Transverse colon (tissue), 4 donors: ENCODE results near the gene SLC51A. TPM values are rescaled to one million over a fixed set of nuclear protein-coding genes. Genes with fewer than 3 reads are reported as not detected.

Experiments
- DNase-seq: peaks from one replicate; pipeline ENCODE4 v3.0.0-alpha.2; 2019
- H3K27ac ChIP-seq, 4 donors: fragments of 200-600 bp; sonication (generic); 2 replicates each; pipeline ENCODE4 v1.5.1; 2016 to 2018; ENCODE audit warnings: inconsistent platforms in 4 of 4
- H3K27me3 ChIP-seq: fragments of 200-600 bp; sonication (generic); 2 replicates; pipeline ENCODE4 v1.5.1; 2017; ENCODE audit warnings: inconsistent platforms
- H3K36me3 ChIP-seq, 4 donors: fragments of 200-600 bp; sonication (generic); 2 replicates each; pipeline ENCODE4 v1.5.1; 2017 to 2019; ENCODE audit warnings: inconsistent platforms in 4 of 4
- H3K4me1 ChIP-seq, 4 donors: fragments of 200-600 bp; sonication (generic); 2 replicates each; pipeline ENCODE4 v1.5.1; 2017 to 2020; ENCODE audit warnings: inconsistent platforms in 4 of 4
- H3K4me3 ChIP-seq, 4 donors: fragments of 200-600 bp; sonication (generic); 1 replicate in 1 of 4; 2 replicates in 3 of 4; pipeline versions ENCODE4 v1.5.1 to v1.6.1; 2017 to 2019; ENCODE audit warnings: inconsistent platforms in 4 of 4
- H3K9me3 ChIP-seq, 2 donors: fragments of 200-600 bp; sonication (generic); 2 replicates each; pipeline ENCODE4 v1.5.1; 2017 to 2019; ENCODE audit warnings: inconsistent platforms in 2 of 2
- CTCF ChIP-seq, 5 experiments: fragments of 200-600 bp in 3 of 5; fragments of 450-650 bp in 2 of 5; sonication (generic) in 3 of 5; IDR thresholded peaks; 1 replicate in 2 of 5; 2 replicates in 3 of 5; pipeline ENCODE4 v1.5.1; 2016 to 2017; ENCODE audit warnings: antibody characterized with exemption in 5 of 5, inconsistent platforms in 3 of 5, mild to moderate bottlenecking in 2 of 5, moderate library complexity in 1 of 5
- EP300 ChIP-seq: sonication (generic); formaldehyde crosslinking; IDR thresholded peaks from one replicate; pipeline ENCODE4 v1.6.1; 2017; ENCODE audit warnings: antibody characterized with exemption, low read depth
- POLR2A ChIP-seq: fragments of 450-650 bp; IDR thresholded peaks from one replicate; pipeline ENCODE4 v1.6.1; 2016; ENCODE audit warnings: antibody characterized with exemption, mild to moderate bottlenecking, moderate library complexity
- POLR2AphosphoS5 ChIP-seq, 3 donors: sonication (generic); formaldehyde crosslinking; IDR thresholded peaks; one replicate each; pipeline ENCODE4 v1.6.1; 2016; ENCODE audit warnings: antibody characterized with exemption in 3 of 3
- WGBS, 2 donors: methylation state at CpG; one replicate each; pipeline ENCODE4 v1.1.5; 2018; ENCODE audit warnings: low coverage in 1 of 2; 5-methylcytosine and 5-hydroxymethylcytosine counted together
- in situ Hi-C, 4 donors: fragments of 200-750 bp; cut with MboI; loops; one replicate each; pipeline versions ENCODE4 v1.15.0 to v1.15.1; 2017; ENCODE audit warnings: low sequenced_read_pairs in 3 of 4, low pct_ligation_motif_present in 1 of 4, low pct_unique_long_range_greater_than_20kb in 1 of 4
- intact Hi-C: fragments of 100-400 bp; cut with DNase I; formaldehyde crosslinking; loops from one replicate; pipeline ENCODE4 v1.15.1; 2023; ENCODE audit warnings: low total_unique reads
- total RNA-seq, 4 donors: library from RNA; depleted of rRNA; stranded (reverse); fragments of >200 nt; gene quantifications; one replicate each; pipeline ENCODE4 v1.1.0, GENCODE V29; 2016

SLC51A gene
- total RNA-seq, 4 donors from 2014 or later = 7.2 to 123 (median 40.5) TPM

- no peak for TF ChIP-seq EP300
- no peak for TF ChIP-seq CTCF (IDR thresholded peaks at IDR 0.05)
- no peak for TF ChIP-seq POLR2A
- no peak for TF ChIP-seq POLR2AphosphoS5 (IDR thresholded peaks at IDR 0.05)
Observed at GRCh38 chr3:196184881-196185280, 31.5 kb upstream of the SLC51A start.

GRCh38 chr3:196186651-196187573 lies 29.4 kb upstream of the SLC51A start:
- Histone ChIP-seq H3K27ac (peak overlapping the region in 3 of 4 donors; percentile 4 to 54 (median 24)), H3K9me3 (no peaks in the 10 kb centered on the region), H3K4me1 (peaks cover 9 to 52% (median 17%) of the 10 kb centered on the region in 4 donors), H3K4me3 (peak overlapping the region in 1 of 4 donors; percentile 5), H3K36me3 (no peaks in the 10 kb centered on the region), H3K27me3 (no peaks in the 10 kb centered on the region)
- WGBS, 2 donors = 0 to 56% methylated on average over 1 to 30 of the region's 31 CpGs
- TF ChIP-seq POLR2AphosphoS5 (IDR thresholded peaks at IDR 0.05) = no peak
- TF ChIP-seq CTCF (IDR thresholded peaks at IDR 0.05) = no peak
- TF ChIP-seq POLR2A = no peak
- no peak for TF ChIP-seq EP300
- in situ Hi-C loops (loop anchor here in 2 of 4 donors (5.0 kb wide), 1 partner anchor 110 kb away; no protein-coding TSS in a partner anchor), intact Hi-C loops (no loop called here)
- DNase-seq = peak; percentile 43

More at GRCh38 chr3:196184881-196185280, 31.5 kb upstream of the SLC51A start:
- H3K27ac ChIP-seq = peak overlapping the region in 2 of 4 donors; percentile 69 to 72
- intact Hi-C loops = no loop called here
- no peak overlapping the region for H3K4me3 ChIP-seq
- H3K36me3 ChIP-seq = no peaks in the 10 kb centered on the region
- WGBS, 2 donors = 93% methylated on average over 15 of the region's 15 CpGs; no CpG with 5 or more reads in 1 of the 2 donors
- DNase-seq = no peak
- H3K4me1 ChIP-seq = peaks cover 10 to 58% (median 20%) of the 10 kb centered on the region in 4 donors
- H3K9me3 ChIP-seq = no peaks in the 10 kb centered on the region
- in situ Hi-C loops = loop anchor here in 2 of 4 donors (5.0 kb wide), 1 partner anchor 108 kb away; no protein-coding TSS in a partner anchor
- H3K27me3 ChIP-seq = no peaks in the 10 kb centered on the region

- Histone ChIP-seq H3K36me3 (no peaks in the 10 kb centered on the region), H3K9me3 (no peaks in the 10 kb centered on the region), H3K4me3 (no peak overlapping the region), H3K27ac (no peak overlapping the region), H3K4me1 (peaks cover 19 to 53% (median 28%) of the 10 kb centered on the region in 4 donors), H3K27me3 (no peaks in the 10 kb centered on the region)
- in situ Hi-C loops = loop anchor here in 3 of 4 donors (5.0 to 10.0 kb wide), 2 partner anchors 112 to 115 kb away; no protein-coding TSS in a partner anchor
- intact Hi-C loops = loop anchor here (5.0 kb wide), 1 partner anchor 117 kb away; no protein-coding TSS in a partner anchor
- 59 to 84% methylated on average over 9 to 16 of the region's 16 CpGs for WGBS, 2 donors
- no peak for TF ChIP-seq EP300
- TF ChIP-seq POLR2A = no peak
- no peak for TF ChIP-seq CTCF (IDR thresholded peaks at IDR 0.05)
- no peak for TF ChIP-seq POLR2AphosphoS5 (IDR thresholded peaks at IDR 0.05)
- no peak for DNase-seq
Observed at GRCh38 chr3:196189566-196190347, 26.6 kb upstream of the SLC51A start.
